Prostate gland (tissue), 2 donors: ENCODE measurements around the gene FOSL2.

Source experiments
- POLR2A ChIP-seq: fragments of 450-650 bp; IDR thresholded peaks from one replicate; pipeline ENCODE4 v1.6.1; 2016; ENCODE audit warnings: antibody characterized with exemption, mild to moderate bottlenecking
- POLR2AphosphoS5 ChIP-seq: sonication (generic); formaldehyde crosslinking; IDR thresholded peaks from one replicate; pipeline ENCODE4 v1.6.1; 2017; ENCODE audit warnings: antibody characterized with exemption
- TF ChIP-seq, protein P1 (sequence below), 4 experiments: fragments of 200-600 bp in 2 of 4; fragments of 450-650 bp in 2 of 4; sonication (generic) in 2 of 4; IDR thresholded peaks; 1 replicate in 3 of 4; 2 replicates in 1 of 4; pipeline ENCODE4 v1.5.1; 2016 to 2019; ENCODE audit warnings: antibody characterized with exemption in 4 of 4, mild to moderate bottlenecking in 2 of 4, moderate library complexity in 2 of 4

DNA sequence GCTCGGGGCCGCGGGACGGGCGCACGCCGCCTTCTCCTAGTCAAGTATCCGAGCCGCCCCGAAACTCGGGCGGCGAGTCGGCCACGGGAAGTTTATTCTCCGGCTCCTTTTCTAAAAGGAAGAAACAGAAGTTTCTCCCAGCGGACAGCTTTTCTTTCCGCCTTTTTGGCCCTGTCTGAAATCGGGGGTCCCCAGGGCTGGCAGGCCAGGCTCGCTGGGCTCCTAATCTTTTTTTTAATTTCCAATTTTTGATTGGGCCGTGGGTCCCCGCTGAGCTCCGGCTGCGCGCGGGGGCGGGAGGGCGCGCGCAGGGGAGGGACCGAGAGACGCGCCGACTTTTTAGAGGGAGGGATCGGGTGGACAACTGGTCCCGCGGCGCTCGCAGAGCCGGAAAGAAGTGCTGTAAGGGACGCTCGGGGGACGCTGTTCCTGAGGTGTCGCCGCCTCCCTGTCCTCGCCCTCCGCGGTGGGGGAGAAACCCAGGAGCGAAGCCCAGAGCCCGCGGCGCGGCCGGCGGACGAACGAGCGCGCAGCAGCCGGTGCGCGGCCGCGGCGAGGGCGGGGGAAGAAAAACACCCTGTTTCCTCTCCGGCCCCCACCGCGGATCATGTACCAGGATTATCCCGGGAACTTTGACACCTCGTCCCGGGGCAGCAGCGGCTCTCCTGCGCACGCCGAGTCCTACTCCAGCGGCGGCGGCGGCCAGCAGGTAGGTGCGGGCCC is 617 bp downstream of the FOSL2 start:
- TF ChIP-seq, protein P1, sequence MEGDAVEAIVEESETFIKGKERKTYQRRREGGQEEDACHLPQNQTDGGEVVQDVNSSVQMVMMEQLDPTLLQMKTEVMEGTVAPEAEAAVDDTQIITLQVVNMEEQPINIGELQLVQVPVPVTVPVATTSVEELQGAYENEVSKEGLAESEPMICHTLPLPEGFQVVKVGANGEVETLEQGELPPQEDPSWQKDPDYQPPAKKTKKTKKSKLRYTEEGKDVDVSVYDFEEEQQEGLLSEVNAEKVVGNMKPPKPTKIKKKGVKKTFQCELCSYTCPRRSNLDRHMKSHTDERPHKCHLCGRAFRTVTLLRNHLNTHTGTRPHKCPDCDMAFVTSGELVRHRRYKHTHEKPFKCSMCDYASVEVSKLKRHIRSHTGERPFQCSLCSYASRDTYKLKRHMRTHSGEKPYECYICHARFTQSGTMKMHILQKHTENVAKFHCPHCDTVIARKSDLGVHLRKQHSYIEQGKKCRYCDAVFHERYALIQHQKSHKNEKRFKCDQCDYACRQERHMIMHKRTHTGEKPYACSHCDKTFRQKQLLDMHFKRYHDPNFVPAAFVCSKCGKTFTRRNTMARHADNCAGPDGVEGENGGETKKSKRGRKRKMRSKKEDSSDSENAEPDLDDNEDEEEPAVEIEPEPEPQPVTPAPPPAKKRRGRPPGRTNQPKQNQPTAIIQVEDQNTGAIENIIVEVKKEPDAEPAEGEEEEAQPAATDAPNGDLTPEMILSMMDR (IDR thresholded peaks at IDR 0.05), result no peak
- TF ChIP-seq POLR2A (peak; percentile 47), POLR2AphosphoS5 (peak; percentile 14)
